Left renal cortex interstitium (tissue), 4 donors: Measurements from ENCODE around the gene CACNA1I. TPM values are rescaled to one million over a fixed set of nuclear protein-coding genes. Genes with fewer than 3 reads are reported as not detected.
"Not testable (repeated sequence)": the region's sequence is repeated elsewhere in the genome, so short reads cannot be mapped to it uniquely, and the experiment has no call there.

Experiments
- DNase-seq, 4 donors: peaks; one replicate each; pipeline ENCODE4 v3.0.0-alpha.2; 2013; ENCODE audit warnings: low read depth in 4 of 4, low spot score in 2 of 4, missing footprints in 1 of 4
- polyA plus RNA-seq, 4 donors: library from polyadenylated mRNA; unstranded; fragments of 120-200 nt; gene quantifications; one replicate each; pipeline ENCODE4 v1.2.1, GENCODE V29; 2013; ENCODE audit not compliant: insufficient read length in 4 of 4

Gene CACNA1I
- polyA plus RNA-seq, result under 1 TPM; 0.04 to 0.13 (median 0.06) TPM

DNA sequence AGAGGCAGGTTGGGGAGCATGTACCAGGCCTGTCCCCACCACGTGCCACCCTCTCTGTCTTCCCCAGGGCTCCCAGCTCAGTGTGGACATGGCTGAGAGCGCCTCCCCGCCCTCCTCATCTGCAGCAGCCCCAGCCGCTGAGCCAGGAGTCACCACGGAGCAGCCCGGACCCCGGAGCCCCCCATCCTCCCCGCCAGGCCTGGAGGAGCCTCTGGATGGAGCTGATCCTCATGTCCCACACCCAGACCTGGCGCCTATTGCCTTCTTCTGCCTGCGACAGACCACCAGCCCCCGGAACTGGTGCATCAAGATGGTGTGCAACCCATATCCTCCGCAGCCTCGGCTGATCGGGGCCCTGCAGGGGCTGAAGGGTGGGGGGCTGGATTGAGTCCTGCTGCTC lies at the start of gene CACNA1I:
Gene CACNA1I, plus strand, starts transcription at position 89 of the 400 bp plus-strand sequence. Its CDS starts 0 bp downstream, at position 89.
- DNase-seq, result no peak

DNA sequence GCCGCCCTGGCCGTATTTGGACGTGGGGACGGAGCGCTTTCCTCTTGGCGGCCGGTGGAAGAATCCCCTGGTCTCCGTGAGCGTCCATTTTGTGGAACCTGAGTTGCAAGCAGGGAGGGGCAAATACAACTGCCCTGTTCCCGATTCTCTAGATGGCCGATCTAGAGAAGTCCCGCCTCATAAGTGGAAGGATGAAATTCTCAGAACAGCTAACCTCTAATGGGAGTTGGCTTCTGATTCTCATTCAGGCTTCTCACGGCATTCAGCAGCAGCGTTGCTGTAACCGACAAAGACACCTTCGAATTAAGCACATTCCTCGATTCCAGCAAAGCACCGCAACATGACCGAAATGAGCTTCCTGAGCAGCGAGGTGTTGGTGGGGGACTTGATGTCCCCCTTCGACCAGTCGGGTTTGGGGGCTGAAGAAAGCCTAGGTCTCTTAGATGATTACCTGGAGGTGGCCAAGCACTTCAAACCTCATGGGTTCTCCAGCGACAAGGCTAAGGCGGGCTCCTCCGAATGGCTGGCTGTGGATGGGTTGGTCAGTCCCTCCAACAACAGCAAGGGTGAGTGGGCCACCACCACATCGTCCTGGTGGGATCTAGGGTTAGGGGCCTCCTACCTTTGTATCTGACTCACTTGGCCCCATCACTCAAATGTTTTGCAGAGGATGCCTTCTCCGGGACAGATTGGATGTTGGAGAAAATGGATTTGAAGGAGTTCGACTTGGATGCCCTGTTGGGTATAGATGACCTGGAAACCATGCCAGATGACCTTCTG lies 49.3 kb upstream of the CACNA1I start:
- DNase-seq, result not testable (repeated sequence)

DNA sequence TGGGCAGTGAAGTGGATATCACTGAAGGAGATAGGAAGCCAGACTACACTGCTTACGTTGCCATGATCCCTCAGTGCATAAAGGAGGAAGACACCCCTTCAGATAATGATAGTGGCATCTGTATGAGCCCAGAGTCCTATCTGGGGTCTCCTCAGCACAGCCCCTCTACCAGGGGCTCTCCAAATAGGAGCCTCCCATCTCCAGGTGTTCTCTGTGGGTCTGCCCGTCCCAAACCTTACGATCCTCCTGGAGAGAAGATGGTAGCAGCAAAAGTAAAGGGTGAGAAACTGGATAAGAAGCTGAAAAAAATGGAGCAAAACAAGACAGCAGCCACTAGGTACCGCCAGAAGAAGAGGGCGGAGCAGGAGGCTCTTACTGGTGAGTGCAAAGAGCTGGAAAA lies 48.5 kb upstream of the CACNA1I start:
- not testable (repeated sequence) for DNase-seq

DNA sequence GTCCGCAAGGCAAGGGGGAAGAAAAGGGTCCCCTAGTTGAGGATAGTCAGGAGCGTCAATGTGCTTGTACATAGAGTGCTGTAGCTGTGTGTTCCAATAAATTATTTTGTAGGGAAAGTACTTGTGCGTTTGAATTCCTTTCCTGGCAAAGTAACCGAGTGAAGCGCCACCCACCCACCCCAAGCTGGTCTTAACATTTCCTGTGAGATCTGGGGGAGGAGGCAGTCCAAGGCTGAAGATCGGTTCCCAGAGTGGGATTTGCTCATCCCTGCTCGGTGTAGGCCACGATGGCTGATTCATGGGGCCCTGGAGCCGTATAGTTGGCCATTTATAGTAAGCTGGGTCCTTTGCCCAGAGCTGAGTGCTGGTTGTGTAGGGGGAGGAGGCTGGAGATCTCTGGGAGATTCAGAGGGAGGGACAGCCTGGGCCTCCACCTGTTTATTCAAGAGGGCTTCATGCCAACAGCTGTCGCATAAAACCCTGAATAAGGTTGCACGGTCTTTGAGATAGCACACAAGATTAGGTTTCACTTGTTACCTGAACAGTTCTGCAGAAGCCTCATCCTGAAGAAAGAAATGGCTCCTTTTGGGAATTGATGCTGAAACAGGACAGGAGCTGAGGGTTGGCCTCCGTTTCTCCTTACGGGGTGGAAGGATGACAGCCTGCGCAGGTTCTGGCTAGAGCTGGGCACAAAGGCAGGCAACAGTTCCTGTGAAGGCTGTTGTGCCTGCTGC lies 47.8 kb upstream of the CACNA1I start:
- DNase-seq, result no peak

DNA sequence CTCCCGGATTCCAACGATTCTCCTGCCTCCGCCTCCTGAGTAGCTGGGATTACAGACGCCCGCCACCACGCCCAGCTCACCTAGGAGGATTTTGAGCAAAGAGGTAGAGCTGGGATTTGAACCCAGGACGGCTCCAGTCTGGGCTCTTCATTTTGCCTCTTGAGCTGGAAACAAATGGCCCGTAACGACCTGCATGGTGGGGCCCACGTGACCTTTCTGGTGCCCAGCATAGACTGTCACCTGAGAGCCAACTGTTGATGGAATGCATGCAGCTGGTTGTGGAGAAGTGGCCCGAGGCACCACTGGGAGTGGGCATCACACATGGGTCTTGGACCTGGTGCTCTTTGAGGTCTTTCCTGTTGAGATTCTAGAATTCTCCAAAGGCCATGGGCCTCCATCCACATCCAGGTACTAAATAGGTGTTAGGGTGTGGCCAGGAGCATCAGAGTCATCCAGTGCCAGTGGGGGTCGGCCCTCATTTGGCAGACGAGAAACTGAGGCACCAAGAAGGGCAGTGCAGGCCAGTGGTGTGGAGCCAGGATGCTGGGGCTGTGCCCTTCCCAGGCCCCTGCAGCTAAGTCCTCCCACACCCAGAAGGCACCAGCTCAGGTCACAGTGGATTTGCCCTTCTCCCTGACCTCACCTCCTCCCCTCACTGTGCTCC lies 46.3 kb upstream of the CACNA1I start:
- DNase-seq, result no peak

DNA sequence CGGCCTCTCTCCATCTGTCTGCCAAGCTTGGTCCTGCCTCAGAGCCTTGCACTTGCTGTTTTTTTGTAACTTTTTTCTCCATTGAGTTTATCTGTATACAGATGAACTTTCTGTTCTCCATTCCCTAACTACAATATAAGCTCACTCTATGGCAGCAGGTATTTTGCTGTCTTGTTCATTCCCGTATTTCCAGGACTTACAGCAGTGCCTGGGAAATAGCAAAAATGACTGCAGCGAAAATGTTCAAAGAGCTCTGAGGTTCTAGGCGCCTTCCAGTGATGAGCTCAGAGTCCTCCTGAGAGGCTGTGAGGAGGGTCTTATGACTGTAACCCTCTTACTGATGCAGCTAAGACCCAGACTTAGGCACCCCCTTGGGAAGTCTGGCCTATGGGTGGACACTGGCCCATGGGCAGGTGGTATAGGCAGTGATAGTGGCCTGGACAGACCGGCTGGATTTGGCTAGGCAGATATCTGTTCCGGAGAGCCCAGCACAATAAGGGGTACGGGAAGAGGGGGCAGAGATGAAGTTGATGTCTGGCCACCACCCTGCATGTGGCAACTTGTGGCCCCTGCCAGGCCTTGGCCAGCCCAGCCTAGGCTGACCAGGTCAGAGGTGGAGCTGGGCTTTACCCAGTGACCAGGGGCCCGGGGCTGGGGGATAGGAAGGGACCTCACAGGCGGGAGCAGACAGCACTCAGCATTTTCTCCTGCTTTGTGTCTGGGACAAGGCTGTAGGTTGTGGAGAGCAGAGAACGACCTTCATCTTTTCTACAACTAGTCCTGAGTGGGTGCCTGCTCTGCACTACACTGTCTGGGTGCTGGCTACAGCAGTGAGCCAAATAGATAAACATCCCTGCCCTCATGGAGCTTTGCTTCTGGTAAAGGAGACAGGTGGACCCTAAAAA lies 45.5 kb upstream of the CACNA1I start:
- no peak for DNase-seq

DNA sequence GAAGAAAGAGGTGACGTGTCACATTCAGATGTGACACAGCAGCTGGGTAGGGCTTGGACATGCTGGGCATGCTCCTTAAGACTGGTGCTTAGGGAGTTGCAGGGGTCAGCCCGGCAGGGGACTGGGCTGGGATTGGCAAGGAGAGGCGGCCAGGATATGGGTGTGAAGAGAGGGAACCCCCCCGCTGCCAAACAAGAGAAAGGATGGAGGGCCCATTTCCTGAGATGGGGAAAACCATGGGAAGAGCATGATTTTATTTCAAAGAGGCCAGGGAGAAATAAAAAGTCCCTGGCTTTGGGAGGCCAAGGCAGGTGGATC lies 44.9 kb upstream of the CACNA1I start:
- DNase-seq, result no peak

DNA sequence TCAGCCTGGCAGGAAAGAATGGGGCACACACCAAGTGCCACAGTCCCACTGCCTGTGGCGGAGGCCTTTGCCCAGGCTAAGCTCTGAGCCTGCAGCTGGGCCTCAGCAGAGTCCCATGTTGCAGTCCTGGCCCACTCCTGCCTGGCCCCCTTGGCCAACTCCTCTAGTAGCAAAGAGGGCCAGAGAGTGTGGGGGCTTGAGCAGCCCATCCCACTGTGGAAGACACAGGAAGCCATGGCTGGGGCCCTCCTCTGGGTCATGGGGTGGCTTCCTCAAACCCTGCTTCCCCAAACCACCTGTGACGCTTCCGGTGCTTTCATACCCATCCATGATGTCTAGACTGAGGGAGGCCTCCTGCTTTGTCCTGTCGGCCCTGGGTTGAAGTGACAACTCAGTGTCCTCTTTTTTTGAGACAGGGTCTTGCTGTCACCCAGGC lies 43.8 kb upstream of the CACNA1I start:
- no peak for DNase-seq

DNA sequence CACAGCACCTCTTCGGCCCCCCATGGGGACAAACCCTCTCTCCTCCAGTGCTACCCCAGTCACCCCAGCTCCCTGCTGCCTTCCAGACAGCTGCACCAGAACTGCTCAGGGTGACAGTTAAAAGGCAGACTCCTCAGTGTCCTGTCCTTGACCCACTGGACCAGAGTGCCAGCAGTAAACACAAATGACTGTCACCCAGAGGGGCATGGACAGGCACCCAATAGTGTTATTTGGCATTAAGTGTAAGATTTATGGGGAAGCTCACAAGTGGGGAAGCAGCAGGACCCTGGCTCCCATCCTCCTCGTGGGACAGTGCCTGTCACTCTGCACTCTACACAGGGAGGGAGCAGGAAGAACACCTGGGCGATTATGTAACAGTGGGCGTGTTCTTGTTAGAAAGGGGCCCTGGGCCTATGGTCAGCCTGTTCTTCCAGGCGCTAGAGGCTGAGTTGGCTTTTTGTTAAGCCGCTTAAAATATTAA lies 43.0 kb upstream of the CACNA1I start:
- no peak for DNase-seq

DNA sequence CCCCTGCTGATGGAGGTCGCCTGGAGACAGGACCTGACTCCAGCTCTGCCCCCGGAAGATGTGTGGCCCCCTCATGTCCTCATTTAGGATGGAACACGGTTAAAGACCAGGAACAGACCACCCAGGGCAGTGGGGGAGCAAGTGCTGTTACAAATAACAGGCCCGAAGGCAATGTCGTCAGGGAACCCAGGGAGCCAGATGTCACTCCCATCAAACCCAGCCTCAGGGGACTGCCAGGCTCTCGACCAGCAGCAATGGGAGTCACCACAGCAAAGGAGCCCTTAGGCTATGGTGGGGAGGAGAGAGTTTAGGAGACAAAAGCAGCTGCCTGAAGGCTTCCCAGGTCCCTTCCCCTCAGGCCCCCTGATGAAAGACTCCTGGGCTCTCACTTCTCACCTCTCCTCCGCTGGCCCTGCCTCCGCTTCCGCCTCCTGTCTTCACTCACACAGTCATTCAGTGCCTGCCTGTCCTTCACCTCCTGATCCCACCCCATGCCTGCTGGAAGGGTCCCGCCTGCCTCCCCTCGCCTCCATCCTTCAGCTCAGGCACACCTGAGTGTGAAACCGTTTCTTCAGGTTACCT lies 42.4 kb upstream of the CACNA1I start:
- DNase-seq, result no peak

DNA sequence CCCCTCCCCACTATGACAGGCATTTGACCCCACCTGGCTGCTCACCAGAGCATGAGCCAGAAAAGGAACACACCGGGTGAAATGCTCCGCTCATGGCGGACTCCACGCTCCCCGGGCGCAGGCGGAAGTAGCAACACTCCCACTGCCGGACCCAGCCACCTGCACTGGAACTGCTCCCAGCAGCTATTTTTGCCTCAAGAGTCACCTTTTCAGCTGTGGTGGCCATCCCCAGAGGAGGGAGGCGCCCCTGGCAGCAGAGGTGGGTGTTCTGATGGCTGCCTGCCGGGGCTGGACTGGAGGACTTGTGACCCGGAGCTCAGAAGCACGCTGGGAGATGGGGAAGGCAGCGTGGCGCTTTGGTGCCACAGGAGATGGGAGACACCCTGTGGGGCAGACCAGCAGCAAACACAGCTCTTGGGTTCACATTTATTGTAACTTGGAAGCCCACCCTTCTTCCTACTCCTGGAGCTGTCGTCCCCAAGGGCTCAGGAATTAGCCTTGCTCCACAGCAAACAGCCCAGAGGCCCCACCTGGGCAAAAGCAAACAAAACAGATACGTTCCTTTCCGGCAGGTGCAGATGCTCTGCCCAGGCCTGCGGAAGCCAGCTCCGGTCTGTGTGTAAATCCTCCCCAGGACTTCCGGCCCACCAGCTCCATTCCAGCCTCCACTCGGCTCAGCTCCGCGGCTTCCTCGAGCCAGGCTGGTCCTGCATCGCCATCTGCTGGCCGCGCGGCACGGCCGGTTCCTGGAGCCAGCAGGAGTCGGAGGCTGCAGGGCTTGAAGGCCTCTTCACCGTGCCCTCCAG lies 41.7 kb upstream of the CACNA1I start:
- peak in 3 of 4 donors; percentile 75 to 82 (median 79) for DNase-seq

DNA sequence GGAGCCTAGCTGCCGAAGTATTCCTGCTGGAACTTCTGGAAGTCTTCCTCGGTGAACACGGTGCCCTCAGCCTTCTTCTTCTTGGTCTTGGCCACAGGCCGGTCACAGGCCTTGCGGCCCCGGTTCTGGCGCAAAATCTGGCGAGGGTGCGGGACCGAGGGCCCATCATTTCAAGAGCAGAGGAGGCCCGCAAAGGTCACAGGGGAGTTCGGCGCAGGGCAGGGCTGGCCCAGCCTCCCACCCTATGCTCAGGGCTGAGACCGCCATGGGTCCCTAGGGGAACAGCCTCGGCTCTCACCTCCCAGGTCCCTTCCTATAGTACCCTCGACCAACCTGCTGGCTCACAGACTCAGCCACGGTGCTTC lies 41.1 kb upstream of the CACNA1I start:
- no peak for DNase-seq

DNA sequence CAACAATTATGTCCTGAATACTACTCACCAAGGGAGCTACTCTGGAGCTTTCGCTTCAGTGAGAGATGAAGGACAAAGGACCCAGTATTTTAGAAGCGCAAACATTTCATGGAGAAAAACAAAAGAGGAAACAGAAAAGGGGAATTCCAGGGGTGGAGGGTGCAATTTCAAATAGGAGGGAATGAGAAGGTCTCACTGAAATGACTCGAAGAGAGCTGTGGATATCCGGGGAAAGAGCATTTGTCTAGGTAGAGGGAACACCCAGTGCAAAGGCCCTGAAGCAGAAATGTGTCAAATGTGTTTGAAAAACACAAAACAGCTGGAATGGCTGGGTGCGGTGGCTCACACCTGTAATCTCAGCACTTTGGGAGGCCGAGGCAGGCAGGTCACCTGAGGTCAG lies 40.4 kb upstream of the CACNA1I start:
- DNase-seq, result no peak

DNA sequence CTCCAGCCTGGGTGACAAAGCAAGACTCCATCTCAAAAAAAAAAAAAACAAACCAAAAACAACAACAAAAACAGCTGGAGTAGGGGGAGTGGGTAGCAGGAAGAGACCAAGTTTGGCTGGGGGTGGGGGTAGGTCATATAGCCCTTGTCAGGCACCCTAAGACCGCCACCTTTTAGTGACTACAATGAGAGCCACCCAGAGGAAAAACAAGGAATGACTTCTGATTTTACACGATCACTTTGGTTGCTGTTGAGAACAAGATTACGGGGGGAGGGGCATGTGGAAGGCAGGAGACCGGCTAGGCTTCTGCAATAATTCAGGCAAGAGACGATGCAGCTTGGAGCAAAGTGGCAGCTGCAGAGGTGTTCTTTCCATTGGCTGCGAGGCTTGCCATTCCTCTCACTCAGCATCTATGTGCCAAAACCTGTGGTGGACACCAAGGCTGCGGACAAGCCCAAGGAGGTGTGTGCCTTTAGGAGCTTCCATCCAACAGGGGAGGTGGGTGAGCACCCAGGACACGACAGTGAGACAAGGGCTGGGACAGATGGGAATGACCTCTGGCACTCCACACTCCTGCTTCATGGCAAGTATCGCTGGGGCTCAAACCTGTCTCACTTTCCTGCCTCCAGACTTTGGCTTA lies 39.7 kb upstream of the CACNA1I start:
- no peak for DNase-seq

DNA sequence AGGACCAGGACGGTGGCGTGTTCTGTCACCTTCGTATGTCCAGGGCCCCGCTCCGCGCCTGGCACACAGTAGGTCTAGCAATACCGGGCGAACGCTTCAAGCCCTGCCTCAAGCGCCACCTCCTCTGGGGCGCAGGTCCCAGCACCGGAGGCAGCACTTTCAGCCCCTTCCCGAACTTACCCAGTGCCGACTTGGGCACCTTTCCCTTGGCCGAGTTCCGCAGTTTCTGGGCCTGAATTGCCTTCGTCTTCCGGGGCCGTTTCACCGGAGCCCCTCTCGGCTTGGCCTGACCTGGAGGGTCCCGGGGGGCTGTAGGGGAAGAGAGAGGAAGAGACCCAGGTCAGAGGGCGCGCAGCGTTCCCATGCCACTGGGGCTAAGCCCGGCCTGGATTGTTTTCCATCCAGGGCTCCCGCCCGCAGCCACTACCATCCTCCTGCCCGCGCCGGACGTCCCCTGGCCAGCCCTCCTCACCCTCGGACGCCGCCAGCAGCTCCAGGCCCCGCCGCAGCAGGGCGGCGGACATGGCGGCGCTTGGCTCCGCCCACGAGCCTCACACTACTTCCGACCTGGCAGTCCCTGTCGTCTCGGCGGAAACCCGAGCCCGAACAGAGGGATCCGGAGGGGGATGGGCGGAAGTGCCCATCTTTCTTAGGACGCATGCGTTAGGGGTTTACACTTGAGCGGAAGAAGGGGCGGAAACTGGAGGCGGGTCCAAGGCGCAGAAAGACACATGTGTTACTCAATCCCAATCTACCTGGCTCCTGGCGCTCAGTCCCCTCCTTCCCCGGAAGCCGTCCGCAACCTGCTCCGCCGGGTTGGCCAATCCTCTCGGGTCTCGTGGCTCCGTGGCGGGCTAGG lies 38.1 kb upstream of the CACNA1I start, which contains the start of gene RPS19BP1:
Gene RPS19BP1, minus strand, starts transcription at position 534 of the 859 bp plus-strand sequence. Its CDS starts 10 bp downstream, at position 524.
- peak; percentile 97 to 100 (median 99) for DNase-seq

DNA sequence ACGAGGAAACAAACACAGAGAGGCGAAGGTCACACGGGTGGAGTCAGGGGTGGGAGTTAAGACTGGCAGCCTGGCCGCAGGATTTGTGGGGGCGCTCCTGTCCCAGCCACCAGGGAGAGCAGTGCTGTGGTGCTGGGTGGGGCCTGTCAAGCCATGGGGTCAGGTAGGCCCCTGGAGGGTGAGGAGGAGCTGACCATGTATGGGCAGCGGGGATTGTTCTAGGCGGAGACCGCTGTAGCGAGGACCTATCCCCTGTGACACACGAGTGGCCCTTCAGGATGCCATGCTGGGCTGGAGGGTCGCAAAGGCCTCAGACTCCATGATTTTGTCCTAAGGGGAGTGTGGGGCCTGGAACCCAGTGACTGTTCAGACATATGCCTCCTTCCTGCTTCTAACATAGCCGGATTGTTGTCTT lies 36.5 kb upstream of the CACNA1I start:
- DNase-seq, result no peak

DNA sequence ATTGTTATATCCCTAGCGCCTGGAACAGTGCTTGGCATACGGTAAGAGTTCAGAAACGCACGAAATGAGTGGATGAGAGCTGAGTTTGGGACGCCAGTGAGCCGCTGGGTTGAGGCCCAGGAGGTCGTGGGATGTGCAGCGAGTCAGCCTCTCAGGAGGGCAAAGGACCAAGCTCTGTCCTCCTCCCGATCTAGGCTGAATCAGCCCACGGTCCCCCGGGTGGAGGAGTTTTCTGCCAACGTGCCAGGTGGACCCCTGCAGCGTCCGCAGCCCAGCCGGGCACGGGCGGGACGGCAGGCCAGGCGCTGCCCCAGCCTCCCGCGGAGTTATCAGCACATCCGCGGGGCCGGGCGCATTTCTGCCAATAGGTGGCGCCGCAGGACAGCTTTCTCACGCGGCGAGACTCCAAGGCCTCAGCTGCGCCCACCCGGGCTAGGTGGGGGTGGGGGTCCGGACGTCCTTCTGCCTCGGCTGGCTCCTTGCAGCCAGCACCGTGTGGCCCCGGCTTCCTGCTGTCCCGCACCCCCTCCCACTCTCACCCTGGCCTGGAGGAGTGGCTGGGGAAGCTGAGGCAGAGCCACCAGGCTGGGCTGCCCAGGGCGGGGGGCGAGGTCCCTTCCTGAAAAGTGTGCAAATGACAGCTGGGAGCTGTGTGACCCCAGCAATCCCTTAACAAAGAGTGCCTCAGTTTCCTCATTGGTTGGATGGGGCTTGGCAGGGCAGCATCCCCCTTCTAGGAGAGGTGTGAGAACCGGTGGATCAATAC lies 35.8 kb upstream of the CACNA1I start:
- peak in 3 of 4 donors; percentile 66 to 80 (median 69) for DNase-seq
